GM18861 (cell line): ENCODE data around the gene FAXDC2.

Experiments
- ATAC-seq: cut with Tn5 transposase; IDR thresholded peaks from one replicate; pipeline ENCODE4 v1.9.1; 2021; ENCODE audit not compliant: unreplicated experiment

The FAXDC2 gene

DNA sequence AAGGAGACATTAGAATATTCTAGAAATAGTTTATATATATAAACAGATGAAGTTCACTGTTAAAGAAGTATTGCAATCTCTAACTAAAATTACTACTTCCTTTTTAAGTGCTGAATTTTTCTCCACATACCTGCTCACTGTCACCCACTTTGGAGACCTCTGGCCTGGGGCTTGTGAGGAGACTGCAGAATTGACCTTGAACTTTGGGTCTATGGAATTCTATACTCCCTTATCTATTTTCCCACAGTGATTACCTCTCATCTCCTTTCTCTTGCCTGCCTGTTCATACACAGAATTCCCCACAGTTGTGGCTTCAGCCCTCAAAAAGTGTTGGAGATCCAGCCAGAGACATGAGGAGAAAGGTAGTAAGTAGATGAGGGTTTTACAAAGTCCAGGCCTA lies 49.8 kb downstream of the FAXDC2 start:
- no peak for ATAC-seq

DNA sequence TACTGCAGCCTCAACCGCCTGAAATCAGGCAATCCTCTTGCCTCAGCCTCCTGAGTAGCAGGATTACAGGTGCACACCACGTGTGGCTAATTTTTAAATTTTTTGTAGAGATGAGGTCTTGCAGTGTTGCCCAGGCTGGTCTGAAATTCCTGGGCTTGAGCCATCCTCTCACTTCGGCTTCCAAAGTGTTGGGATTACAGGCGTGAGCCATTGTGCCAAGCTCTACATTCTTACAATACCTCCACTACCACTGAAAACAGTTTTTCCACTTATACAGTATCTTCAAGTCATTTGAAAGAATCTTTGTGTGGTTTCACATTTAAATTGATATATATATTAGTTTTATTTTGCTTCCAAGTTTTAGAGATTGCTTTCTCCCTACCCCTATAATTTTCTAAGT lies 52.6 kb downstream of the FAXDC2 start:
- no peak for ATAC-seq

DNA sequence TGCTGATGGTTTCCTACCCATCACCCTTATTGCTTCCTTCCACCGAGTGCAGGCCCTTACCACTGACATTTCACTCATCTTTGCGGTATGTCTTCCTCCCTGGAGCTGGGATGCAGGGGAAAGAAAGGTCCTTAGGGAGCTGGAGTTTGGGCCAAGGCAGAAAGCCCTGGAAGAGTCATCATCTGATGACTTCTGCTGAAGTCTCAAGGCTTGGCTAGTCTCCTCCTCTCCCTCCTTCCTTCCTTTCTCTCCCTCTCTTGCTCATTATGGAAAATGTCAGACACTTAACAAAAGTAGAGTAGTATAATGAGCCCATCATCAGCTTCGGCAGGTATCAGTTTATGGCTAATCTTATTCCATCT lies 55.2 kb downstream of the FAXDC2 start:
- no peak for ATAC-seq

DNA sequence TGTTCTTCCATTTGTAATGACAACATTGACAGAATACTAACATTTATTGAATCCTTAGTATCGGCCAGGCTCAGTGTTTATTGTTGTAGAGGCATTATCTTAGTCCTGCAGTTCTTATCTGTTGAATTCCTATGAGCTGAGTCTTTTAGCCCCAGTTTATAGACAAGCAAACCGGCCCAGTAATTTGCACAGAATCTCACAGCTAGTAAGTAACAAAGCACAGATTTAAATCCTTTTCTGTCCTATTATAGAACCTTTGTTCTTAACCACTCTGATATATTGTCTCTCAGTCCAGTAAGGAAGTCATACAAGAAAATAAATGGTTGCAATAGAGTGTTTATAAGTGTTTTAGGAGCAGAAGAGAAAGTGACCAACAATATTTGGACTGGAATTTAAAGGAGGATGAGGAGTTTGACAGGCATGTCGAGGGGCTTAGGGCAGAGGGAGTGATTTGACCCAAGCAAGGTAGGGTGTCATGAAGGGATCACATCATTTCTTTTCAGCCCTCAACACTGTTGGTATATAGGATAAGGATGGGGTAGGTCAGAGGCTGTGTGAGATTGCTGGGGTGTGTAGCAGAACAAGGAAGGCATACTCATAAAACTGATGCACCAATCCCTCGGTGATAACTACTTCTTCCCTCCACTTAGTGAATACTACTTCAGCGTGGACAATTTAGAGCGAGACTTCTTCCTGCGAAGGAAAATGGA lies 55.7 kb downstream of the FAXDC2 start:
- ATAC-seq, result no peak

DNA sequence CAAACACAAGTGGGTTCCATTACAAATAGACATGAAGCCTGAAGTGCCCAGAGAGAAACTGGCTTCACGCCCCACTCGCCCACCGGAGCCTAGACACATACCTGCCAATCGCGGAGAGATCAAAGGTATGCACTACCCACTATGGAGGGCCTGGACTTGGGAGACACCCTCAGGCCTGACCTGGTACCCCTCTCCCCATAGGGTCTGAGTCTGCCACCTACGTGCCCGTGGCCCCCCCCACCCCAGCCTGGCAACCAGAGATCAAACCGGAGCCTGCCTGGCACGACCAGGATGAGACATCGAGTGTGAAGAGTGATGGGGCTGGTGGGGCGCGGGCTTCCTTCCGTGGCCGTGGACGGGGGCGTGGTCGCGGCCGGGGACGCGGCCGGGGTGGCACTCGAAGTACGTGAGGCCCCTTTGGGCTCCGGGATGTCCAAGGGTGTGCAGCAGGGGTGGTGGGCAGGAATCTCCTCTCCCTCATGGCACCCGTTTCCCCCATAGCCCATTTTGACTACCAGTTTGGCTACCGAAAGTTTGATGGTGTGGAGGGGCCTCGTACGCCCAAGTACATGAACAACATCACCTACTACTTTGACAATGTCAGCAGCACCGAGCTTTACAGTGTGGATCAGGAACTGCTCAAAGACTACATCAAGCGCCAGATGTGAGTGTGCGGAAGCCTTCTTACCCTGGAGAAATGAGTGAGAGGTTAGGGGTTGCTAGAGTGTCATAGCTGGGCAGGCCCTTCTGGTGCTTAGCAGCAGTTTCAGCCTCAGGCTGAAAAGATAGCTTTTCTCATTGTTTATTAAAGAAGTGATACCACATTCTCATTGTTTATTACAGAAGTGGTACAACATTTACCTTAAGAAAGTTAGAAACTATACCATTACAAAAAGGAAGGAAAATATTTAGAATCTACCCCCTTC lies 56.5 kb downstream of the FAXDC2 start:
- no peak for ATAC-seq

DNA sequence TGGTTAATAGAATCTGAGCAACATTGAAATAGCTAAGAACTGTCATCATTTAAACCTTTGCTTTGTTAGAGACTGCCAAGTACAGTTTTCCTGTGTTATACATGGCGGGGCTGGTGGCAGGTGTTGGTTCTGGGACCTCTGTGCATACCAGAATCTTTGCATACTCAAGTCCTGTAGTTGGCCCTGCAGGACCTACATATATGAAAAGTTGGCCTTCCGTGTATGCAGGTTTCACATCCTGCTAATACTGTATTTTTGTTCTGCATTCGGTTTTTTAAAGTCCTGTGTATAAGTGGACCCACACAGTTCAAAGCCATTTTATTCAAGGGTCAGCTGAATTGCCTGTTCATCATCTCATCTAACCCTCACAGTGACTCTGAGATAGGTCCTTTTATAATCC lies 58.9 kb downstream of the FAXDC2 start:
- peak; percentile 59 for ATAC-seq

DNA sequence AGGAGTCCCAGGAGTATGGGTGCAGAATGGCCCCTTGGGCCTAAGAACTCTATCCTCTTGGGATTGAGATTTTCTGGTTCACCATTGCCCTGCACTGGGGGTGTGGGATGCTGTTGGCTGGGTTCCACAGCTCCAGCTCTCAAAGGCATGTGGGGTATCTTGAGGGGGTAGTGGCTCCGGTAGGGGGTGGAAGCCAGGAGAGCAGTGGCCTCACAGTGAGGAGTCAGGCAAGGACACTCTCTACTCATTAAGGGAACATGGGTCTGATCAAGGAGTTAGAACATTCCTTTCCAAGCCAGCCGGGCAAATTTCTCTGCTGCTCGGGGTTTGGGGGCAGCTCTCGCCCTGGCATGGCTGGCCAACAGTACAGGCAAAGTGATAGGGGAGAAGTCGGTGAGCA lies 62.2 kb downstream of the FAXDC2 start:
- ATAC-seq, result no peak

DNA sequence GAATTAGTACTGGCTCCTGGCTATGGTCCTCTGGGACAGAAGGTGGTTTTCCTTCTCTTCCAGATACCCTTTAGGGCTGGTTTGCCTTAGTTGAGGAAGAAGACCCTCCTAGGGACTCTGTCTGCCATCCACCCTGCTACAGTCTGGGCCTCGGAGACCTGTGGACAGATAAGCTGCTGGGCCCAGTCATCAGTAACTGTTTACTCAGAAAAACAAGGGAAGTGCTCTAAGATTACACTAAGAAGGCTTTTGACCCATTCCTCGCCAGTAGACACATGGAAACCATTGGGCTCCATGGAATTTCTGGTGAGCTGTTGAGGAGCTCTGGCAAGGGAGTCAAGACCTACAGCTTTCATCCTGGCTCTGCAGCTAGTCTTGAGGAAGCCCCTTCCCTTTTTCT lies 64.0 kb downstream of the FAXDC2 start:
- ATAC-seq, result no peak

DNA sequence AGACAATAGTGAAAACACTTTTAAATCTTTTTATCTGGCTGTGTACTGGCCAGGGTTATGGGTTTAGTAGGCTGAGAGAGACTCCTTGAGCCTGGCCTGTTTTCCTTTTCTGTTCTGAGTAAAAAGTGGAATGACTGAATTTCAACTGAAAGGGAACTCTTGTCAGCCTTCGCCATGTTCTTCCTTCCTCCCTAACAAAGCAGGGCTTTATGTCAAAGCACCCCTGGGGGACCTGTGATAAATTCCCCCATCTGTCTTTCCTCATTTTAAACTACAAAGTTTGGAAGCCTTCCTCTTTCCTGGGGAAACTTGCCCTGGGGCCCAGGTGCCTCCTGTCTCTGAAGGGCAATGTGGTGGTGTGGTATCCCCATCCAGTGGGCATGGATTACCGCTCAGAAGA lies 65.5 kb downstream of the FAXDC2 start:
- ATAC-seq, result no peak

DNA sequence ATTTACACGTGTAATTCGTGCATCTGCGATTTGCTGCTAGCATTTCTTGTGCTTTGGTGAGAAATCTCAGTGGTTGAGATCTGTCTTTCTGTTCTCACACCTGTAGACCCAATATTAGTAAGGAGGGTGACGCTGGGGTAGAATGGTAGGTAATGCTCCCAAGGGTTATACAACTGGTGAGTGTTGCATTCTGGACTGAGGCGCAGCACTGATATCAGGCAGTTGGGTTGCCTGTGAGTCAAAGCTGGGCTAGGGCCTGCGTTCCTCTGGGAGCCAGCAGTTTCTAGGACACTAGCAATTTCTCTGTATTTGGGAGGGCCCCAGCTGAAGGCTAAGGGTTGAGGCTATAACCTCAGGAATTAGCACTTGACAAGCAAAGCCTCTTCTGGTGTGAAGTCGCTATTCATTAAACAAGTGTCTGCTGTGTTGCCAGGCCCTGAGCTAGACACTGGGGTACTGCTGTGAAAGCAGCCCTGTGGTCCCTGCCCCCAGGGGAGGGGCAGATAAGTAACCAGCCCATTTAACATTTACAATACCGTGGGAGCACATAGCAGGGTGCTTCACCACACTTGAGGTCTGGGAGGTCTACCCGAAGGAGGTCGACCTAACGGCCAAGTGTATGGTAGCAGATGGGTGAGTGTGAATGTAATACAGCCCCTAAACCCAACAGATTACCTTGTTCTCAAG lies 66.5 kb downstream of the FAXDC2 start:
- no peak for ATAC-seq

DNA sequence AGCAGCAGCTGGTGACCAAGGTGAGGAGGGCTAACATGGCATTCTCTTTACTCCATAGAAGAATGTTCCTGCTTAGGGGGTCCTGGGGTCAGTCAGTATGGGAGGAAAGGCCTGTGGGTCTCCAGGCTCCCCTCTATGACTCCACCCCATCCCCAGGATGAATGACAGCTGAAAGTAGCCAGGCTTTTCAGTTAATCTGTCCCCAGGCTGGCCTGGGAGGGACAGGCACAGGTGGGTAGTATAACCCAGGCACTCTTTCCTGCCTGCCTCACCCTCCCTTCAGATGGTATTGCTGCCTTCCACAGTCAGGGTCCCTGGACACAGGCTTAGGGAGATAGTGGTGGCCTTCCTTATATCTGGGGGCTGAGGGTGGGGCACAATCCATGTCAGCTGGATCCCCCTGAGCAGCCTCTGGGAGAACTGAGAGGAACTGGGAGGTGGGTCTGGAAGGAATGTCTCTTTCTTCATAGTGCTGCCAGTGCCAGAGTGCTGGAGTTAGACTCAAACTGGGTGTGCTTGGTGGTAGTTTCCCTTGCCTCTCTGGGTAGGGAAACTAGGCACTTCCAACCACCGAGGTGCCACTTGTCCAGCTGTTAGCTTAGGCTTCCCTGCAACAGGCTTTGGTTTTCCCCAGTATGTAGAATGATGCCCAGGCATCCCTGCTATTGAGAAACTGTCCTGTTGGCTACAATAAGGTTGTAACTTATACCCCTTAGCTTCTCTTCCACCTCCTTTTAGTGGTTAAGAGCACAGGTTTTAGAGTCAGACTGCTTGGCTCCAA lies 67.4 kb downstream of the FAXDC2 start:
- no peak for ATAC-seq

DNA sequence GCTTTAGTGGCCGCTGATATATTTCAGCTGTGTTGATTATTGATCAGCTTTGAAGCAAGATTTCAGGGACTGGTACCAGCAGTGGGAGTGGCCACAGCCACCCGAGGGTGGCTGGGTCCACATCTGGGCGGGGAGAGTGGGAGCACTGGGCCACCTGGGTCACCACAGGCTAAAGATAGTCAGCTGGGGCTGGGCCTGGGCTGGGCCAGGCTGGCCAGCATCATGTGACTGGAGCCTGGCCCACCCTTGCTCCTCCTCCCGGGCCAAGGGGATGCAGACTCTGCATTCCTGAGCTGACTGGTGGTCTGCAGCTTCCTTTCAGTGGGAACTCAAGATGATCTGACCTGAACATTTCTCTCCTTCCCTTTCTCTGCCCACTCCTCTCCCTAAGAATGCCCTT lies 68.1 kb downstream of the FAXDC2 start:
- ATAC-seq, result no peak

DNA sequence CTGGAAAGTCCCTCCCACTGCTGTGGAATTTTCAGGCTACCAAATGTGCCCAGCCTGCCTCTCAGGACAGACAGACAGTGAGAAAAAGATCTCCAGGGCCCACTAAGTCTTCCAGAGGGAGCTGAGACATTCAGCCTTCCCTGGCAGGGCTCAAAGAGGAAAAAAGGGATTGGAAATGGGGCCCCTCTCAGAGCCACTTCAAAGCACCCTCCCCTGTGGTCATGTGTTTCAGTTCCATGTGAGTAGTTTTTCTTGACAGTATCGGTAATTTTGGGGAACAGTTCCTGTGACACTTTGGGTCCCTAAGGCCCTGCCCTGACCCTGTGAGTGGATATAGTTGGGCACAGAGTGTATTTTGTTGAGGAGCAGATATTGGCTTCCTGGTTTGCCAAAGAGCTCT lies 70.3 kb downstream of the FAXDC2 start:
- ATAC-seq, result no peak

DNA sequence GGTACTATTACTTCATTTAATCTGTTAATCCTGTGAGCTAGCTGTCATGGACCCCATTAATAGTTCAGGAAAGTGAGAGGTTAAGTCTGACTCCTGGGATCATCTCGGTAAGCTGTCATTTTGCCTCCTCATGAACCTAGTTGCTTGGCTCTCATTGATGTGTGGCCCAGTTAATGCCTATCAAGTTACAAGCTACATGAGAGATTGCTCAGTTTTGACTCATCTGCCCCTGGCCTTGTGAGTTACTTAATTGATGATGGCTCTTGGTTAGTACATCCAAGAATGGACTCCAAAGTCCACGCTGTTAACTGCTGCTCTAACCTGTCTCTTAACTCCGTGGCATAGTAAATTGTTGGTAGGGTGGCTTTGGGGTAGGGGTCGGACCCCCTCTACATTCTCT lies 71.3 kb downstream of the FAXDC2 start:
- ATAC-seq, result no peak

DNA sequence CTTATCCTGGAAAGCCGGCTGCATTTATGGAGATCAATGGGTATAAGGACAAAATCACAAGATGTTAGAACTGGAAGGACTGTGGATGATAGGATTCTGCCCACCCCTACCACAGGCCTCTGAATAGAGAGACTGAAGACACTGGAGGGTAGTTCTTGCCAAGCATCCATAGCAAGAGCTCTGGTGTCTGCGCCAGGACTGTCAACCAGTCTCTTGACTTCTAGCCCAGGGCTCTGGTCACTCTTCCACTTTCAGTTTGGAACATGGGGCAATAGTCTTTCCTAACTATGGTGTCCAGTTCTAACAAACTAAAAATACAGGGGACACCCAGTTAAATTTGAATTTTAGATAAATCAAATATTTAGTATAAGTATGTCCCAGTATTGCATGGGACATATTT lies 71.9 kb downstream of the FAXDC2 start:
- no peak for ATAC-seq

DNA sequence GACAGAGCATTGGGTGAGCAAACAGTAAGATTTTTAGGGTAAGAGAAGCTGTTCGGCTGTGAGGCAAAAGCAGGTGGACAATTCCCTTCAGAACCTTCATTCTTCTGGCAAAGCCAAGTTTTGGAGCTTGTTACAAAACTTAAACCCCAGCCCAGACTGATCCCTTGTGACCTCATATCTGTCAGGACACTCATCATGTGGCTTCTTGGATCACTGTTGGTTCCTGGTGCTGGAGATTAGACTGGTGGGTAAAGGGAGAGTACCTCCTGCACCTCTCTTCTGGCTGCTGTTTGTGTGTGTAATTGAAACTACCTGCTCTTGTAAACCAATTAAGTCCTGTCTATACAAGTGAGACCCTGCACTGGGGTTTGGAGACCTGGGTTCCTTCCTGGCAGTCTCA lies 74.2 kb downstream of the FAXDC2 start:
- ATAC-seq, result no peak

DNA sequence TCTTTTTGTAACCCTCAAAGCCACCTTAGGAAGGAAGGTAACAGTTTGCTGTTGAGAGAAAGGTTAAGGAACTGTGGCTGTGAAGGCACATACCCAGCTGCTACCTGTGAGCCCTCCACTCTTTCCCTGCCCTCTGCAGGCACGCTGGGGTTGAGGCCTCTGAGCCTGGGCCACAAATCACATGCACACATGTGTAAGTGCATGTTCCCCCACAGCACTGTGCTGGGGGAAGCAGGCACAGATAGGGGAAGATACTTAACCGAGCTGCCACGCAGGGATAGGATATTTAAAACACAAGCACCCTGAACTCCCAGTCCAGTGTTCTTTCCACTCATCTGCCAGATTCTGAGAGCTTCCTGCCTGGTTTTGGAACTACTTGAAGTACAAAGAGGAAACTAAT lies 77.1 kb downstream of the FAXDC2 start:
- no peak for ATAC-seq

DNA sequence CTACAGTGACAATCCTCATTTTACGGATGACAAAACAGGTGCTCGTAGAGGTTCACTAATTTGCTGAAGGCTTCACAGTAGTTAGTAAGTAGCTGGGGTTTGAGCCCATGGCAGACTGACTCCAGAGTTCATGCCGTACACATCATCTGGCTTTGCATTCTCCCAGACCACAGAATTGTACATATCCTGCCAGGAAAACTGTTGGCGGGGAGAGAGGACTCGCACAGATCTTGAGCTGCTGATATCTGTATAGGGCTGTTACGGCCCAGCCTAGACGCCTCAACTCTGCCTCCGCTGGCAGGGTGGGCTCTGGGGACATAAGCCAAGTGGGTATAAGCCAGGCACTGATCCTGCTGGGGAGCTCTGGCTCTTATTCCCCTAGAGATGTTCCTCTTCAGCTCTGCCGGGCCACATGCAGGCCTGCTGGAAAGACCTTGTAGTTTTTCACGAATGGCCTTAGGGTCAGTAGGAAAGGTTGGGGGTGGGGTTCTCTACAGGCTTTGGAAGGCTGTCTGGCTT lies 79.0 kb downstream of the FAXDC2 start:
- no peak for ATAC-seq

DNA sequence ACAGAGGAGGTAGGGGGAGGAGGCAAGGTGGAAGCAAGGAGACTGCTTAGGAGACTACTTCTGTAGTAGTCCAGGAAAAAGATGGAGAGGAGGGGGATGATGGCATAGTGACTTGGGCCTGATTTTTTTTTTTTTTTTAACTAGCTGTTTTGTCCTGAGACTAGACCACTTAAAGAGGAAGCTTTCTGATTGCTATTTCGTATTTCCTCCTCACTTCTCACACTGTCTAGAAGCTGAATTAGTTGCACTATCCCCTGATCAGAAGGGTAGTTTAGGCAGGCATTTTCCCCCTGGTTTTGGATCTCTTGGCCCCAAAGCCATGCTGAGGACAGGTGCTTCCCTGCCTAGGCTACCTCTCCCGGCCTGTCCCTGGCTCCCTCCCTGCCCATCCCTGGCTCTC lies 80.3 kb downstream of the FAXDC2 start:
- ATAC-seq, result peak; percentile 42
